DMS 273 (cell line): Measurements from ENCODE around the gene ALK.
"Not testable (repeated sequence)": the region's sequence is repeated elsewhere in the genome, so short reads cannot be mapped to it uniquely, and the experiment has no call there.

Source experiments
- DNase-seq: peaks from one replicate; lab custom pipeline; 2025; ENCODE audit not compliant: unreplicated experiment; lab: John Stamatoyannopoulos, UW

Gene ALK

GRCh38 chr2:29263886-29264285 is 657.5 kb downstream of the ALK start:
- DNase-seq = no peak

- DNase-seq = peak; percentile 38
Measured at GRCh38 chr2:29262681-29263260, 658.6 kb downstream of the ALK start.

GRCh38 chr2:29261003-29261402 is 660.4 kb downstream of the ALK start:
- no peak for DNase-seq

- no peak for DNase-seq
Measured at GRCh38 chr2:29260142-29260772, 661.1 kb downstream of the ALK start.

- no peak for DNase-seq
Measured at GRCh38 chr2:29259221-29259620, 662.2 kb downstream of the ALK start.

GRCh38 chr2:29255004-29255403 is 666.4 kb downstream of the ALK start:
- no peak for DNase-seq

GRCh38 chr2:29253495-29254275 is 667.7 kb downstream of the ALK start:
- not testable (repeated sequence) for DNase-seq

GRCh38 chr2:29253026-29253425 is 668.4 kb downstream of the ALK start:
- DNase-seq = no peak

GRCh38 chr2:29251406-29251805 is 670.0 kb downstream of the ALK start:
- no peak for DNase-seq

- DNase-seq = no peak
Measured at GRCh38 chr2:29250977-29251376, 670.4 kb downstream of the ALK start.

GRCh38 chr2:29249666-29250253 is 671.6 kb downstream of the ALK start:
- no peak for DNase-seq

GRCh38 chr2:29247336-29247914 is 674.0 kb downstream of the ALK start:
- DNase-seq = no peak

GRCh38 chr2:29246383-29247300 is 674.7 kb downstream of the ALK start:
- DNase-seq = no peak

GRCh38 chr2:29245742-29246382 is 675.5 kb downstream of the ALK start:
- no peak for DNase-seq

GRCh38 chr2:29245035-29245741 is 676.2 kb downstream of the ALK start:
- DNase-seq = not testable (repeated sequence)

GRCh38 chr2:29242621-29243375 is 678.6 kb downstream of the ALK start:
- no peak for DNase-seq

- DNase-seq = no peak
Measured at GRCh38 chr2:29241955-29242565, 679.3 kb downstream of the ALK start.

- DNase-seq = no peak
Measured at GRCh38 chr2:29241341-29241740, 680.0 kb downstream of the ALK start.
